ENCODE results near the gene PPP1CB.

The PPP1CB gene

GRCh38 chr2:28821295-28821958 lies 69.8 kb downstream of the PPP1CB start (continued):
- TF ChIP-seq ZNF843 (tag by site-specific recombination; IDR thresholded peaks at IDR 0.05) (no peak; the same call in 1 of the 2 replicates), ZNF501 (tag by site-specific recombination; IDR thresholded peaks at IDR 0.05) (no peak), ZNF2 (tag by site-specific recombination; IDR thresholded peaks at IDR 0.05) (0 out of 2 replicates have a peak, but pooled peaks have one; percentile 57), ZEB2 (tag by site-specific recombination; IDR thresholded peaks at IDR 0.05) (peak; percentile 40; the same call in 1 of the 2 replicates), ZNF580 (tag by site-specific recombination; IDR thresholded peaks at IDR 0.05) (peak; percentile 66; the same call in 1 of the 2 replicates), ZIC2 (tag by site-specific recombination; IDR thresholded peaks at IDR 0.05) (no peak), ZBTB10 (tag by site-specific recombination; IDR thresholded peaks at IDR 0.05) (no peak), ZBTB48 (tag by site-specific recombination; IDR thresholded peaks at IDR 0.05) (no peak), SCRT1 (tag by site-specific recombination; IDR thresholded peaks at IDR 0.05; ENCODE audit: borderline replicate concordance) (peak; percentile 75), GLIS2 (tag by site-specific recombination; IDR thresholded peaks at IDR 0.05) (no peak), CTCF (tag by site-specific recombination; IDR thresholded peaks at IDR 0.05) (peak; percentile 75), ZNF513 (tag by site-specific recombination; IDR thresholded peaks at IDR 0.05) (no peak)

GRCh38 chr2:28822036-28822435 lies 70.4 kb downstream of the PPP1CB start:
- Histone ChIP-seq H3K4me1 (ENCODE audit: control insufficient read depth, insufficient read depth, low read length) (no peaks in the 10 kb centered on the region), H3K9me3 (ENCODE audit: control insufficient read depth, insufficient read depth, low read depth, low read length) (no peaks in the 10 kb centered on the region), H3K4me3 (ENCODE audit: low read depth, low read length) (no peak overlapping the region), H3K27ac (ENCODE audit: extremely low read depth, low read depth, low read length) (no peak overlapping the region), H3K36me3 (ENCODE audit: control insufficient read depth in 2 of 2, insufficient read depth in 1 of 2, low read length in 2 of 2) (no peaks in the 10 kb centered on the region)
- CTCF ChIA-PET = interaction anchor here (0.6 to 0.9 kb wide), 5 partner anchors 12 to 421 kb away, joined by 3 read pairs; no protein-coding TSS in a partner anchor
- no peak for TF ChIP-seq ZNF114 (tag by site-specific recombination; IDR thresholded peaks at IDR 0.05)
- TF ChIP-seq YY2 (tag by site-specific recombination; IDR thresholded peaks at IDR 0.05) = no peak
- TF ChIP-seq ZNF157 (tag by site-specific recombination; IDR thresholded peaks at IDR 0.05) = no peak
- TF ChIP-seq ZNF19 (tag by site-specific recombination; IDR thresholded peaks at IDR 0.05; ENCODE audit: low read depth) = no peak
- no peak for TF ChIP-seq ZNF624 (tag by site-specific recombination; IDR thresholded peaks at IDR 0.05)
- no peak for TF ChIP-seq KLF8 (tag by site-specific recombination; IDR thresholded peaks at IDR 0.05)
- POLR2A ChIA-PET = no interaction called here

GRCh38 chr2:28824207-28824606 lies 72.6 kb downstream of the PPP1CB start:
- CTCF ChIA-PET = interaction anchor here (1.4 kb wide), 1 partner anchor 132 kb away, joined by 4 read pairs; no protein-coding TSS in a partner anchor
- no peaks in the 10 kb centered on the region for H3K4me1 ChIP-seq (ENCODE audit: control insufficient read depth, insufficient read depth, low read length)
- no peaks in the 10 kb centered on the region for H3K36me3 ChIP-seq (ENCODE audit: control insufficient read depth in 2 of 2, insufficient read depth in 1 of 2, low read length in 2 of 2)
- POLR2A ChIA-PET = no interaction called here
- no peak overlapping the region for H3K4me3 ChIP-seq (ENCODE audit: low read depth, low read length)
- H3K27ac ChIP-seq (ENCODE audit: extremely low read depth, low read depth, low read length) = no peak overlapping the region
- H3K9me3 ChIP-seq (ENCODE audit: control insufficient read depth, insufficient read depth, low read depth, low read length) = no peaks in the 10 kb centered on the region
- no peak for TF ChIP-seq CTCF (tag by site-specific recombination; IDR thresholded peaks at IDR 0.05)
- TF ChIP-seq ZNF571 (tag by site-specific recombination; IDR thresholded peaks at IDR 0.05) = no peak
- TF ChIP-seq ZNF521 (tag by site-specific recombination; IDR thresholded peaks at IDR 0.05) = no peak
- no peak for TF ChIP-seq ZNF747 (tag by site-specific recombination; IDR thresholded peaks at IDR 0.05)
- no peak for TF ChIP-seq ZNF391 (tag by site-specific recombination; IDR thresholded peaks at IDR 0.05; ENCODE audit: borderline replicate concordance, low read depth)
- TF ChIP-seq YY2 (tag by site-specific recombination; IDR thresholded peaks at IDR 0.05) = no peak
- TF ChIP-seq ZNF350 (tag by site-specific recombination; IDR thresholded peaks at IDR 0.05) = no peak
- no peak for TF ChIP-seq ZNF785 (tag by site-specific recombination; IDR thresholded peaks at IDR 0.05)
- TF ChIP-seq MEIS1 (CRISPR knock-in tag; IDR thresholded peaks at IDR 0.05; ENCODE audit: borderline replicate concordance) = no peak
- TF ChIP-seq ZNF214 (tag by site-specific recombination; IDR thresholded peaks at IDR 0.05; ENCODE audit: borderline replicate concordance) = no peak

Measured in HEK293 (cell line).